ENCODE measurements around the gene PDX1.

DNA sequence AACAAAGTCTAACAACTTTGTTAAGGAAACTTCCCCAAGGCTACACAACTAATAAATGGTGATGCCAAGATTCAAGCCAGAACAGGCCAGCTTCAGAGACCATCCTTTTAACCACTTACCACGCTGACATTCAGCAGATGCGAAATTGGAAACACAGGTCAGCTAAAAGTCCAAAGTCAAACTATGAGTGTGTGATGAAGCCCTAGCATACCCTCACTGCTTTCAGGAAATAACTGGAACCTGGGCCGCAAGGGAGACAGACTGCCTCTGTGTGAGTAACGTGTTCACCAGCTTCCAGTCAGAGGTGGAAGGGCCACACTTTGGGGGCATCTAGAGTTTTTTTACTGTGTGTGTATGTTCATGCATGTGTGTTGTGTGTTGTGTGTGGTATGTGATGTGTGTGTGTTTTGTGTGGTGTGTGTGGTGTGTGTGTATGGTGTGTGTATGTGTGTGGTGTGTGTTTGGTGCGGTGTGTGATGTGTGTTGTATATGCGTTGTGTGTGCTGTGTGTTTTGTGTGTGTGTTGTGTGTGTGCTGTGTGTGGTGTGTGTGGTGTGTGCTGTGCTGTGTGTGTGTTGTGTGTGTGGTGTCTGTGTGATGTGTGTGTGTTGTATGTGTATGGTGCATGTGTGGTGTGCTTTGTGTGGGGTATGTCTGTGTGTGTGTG is 12.5 kb upstream of the PDX1 start:
- TF ChIP-seq, protein P1, sequence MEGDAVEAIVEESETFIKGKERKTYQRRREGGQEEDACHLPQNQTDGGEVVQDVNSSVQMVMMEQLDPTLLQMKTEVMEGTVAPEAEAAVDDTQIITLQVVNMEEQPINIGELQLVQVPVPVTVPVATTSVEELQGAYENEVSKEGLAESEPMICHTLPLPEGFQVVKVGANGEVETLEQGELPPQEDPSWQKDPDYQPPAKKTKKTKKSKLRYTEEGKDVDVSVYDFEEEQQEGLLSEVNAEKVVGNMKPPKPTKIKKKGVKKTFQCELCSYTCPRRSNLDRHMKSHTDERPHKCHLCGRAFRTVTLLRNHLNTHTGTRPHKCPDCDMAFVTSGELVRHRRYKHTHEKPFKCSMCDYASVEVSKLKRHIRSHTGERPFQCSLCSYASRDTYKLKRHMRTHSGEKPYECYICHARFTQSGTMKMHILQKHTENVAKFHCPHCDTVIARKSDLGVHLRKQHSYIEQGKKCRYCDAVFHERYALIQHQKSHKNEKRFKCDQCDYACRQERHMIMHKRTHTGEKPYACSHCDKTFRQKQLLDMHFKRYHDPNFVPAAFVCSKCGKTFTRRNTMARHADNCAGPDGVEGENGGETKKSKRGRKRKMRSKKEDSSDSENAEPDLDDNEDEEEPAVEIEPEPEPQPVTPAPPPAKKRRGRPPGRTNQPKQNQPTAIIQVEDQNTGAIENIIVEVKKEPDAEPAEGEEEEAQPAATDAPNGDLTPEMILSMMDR (IDR thresholded peaks at IDR 0.05): no peak
- TF ChIP-seq, protein P2, sequence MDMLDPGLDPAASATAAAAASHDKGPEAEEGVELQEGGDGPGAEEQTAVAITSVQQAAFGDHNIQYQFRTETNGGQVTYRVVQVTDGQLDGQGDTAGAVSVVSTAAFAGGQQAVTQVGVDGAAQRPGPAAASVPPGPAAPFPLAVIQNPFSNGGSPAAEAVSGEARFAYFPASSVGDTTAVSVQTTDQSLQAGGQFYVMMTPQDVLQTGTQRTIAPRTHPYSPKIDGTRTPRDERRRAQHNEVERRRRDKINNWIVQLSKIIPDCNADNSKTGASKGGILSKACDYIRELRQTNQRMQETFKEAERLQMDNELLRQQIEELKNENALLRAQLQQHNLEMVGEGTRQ (CRISPR knock-in tag; IDR thresholded peaks at IDR 0.05): no peak
- no peak for TF ChIP-seq TCF7 (CRISPR knock-in tag; IDR thresholded peaks at IDR 0.05; ENCODE audit: low read depth)

All from WTC11 (cell line).